Epithelial cell of umbilical artery (primary cell): ENCODE measurements around the gene RD3L. TPM values are rescaled to one million over a fixed set of nuclear protein-coding genes. Genes with fewer than 3 reads are reported as not detected.

Experiments
- total RNA-seq: library from RNA; depleted of rRNA; stranded (reverse); fragments of >200 nt; gene quantifications from 2 replicates; pipeline ENCODE4 v1.2.3, GENCODE V29; 2014

RD3L gene
- not detected in 2 replicates for total RNA-seq

DNA sequence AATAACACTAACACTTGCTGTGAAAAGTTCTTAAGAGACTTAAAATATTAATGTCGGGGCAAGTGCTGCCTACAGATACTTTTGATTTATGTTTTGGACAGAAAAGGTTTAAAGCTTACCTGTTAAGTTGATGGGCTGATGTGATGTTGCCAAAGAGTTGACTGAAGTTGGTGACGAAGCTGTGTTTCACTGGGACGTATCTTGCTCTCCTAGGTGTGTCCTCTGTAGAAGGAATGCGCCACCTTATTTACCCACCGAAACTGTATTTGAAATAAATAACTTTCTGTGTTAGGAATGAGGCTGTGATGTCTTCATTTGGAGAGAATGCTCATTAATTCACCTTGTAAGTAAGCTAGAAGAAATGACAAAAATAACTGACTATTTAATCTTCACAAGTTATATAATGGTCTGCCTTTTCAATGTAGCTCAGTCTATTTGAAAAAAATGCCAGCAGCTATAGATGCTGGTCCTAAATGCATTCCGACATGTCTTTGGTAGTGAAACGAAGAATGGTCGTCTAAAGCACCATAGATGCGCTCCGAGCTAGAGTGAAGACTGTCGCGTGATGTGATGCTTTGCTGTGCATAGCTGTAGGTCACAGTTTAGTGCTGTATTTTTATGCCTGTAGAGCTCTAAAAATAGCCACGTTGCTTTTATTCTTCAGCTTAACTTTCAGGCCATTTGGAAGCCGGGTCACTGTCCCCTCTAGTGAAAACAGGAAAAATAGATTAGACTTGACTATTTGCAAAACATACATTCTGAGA is at the start of gene RD3L:
RD3L (minus strand) TSS at position 557 of the 764 bp plus-strand sequence. CDS start 834 bp downstream, outside the sequence.

GRCh38 chr14:103928011-103928890 is 14.1 kb downstream of the RD3L start, which contains the start of gene TDRD9:
TSS of gene TDRD9 (plus strand) at chr14:103928456. CDS start at chr14:103928510, 54 bp downstream.

Other genes starting within 250 kb of the RD3L start
- gene XRCC3, start 227.1 kb downstream of the RD3L start, total RNA-seq = 14.9 and 28.0 TPM in 2 replicates
- gene ZFYVE21, start 226.7 kb downstream of the RD3L start, total RNA-seq = 45.5 and 66.7 TPM in 2 replicates
- gene PPP1R13B, start 95.0 kb downstream of the RD3L start, total RNA-seq = 6.2 and 14.3 TPM in 2 replicates
- 1.2 and 1.3 TPM in 2 replicates for gene TDRD9, start 14.1 kb downstream of the RD3L start, total RNA-seq
- gene ASPG, start 143.2 kb upstream of the RD3L start, total RNA-seq = not detected in 2 replicates
- 4.4 and 12.0 TPM in 2 replicates for gene KIF26A, start 196.1 kb upstream of the RD3L start, total RNA-seq